Keratinocyte (primary cell): ENCODE measurements around the gene WDR82. TPM values are rescaled to one million over a fixed set of nuclear protein-coding genes. Genes with fewer than 3 reads are reported as not detected.

Experiments used
- DNase-seq: peaks from one replicate; pipeline ENCODE4 v3.0.0-alpha.2; 2011; ENCODE audit warnings: low read depth, missing footprints, low spot score
- FAIRE-seq: peaks from 2 replicates; lab custom pipeline; 2011; peaks lifted over from hg19 to GRCh38; lab: Jason Lieb, UNC
- H2AFZ ChIP-seq: 2 replicates; pipeline ENCODE4 v1.6.0; 2012; ENCODE audit warnings: low read length, control low read depth, inconsistent platforms; ENCODE audit not compliant: control insufficient read depth
- H3K27ac ChIP-seq: 2 replicates; pipeline ENCODE4 v1.5.1; 2011; ENCODE audit warnings: low read length; ENCODE audit not compliant: control insufficient read depth, insufficient read depth
- H3K27me3 ChIP-seq: 3 replicates; pipeline ENCODE4 v1.6.0; 2011; ENCODE audit warnings: low read length; ENCODE audit not compliant: control insufficient read depth, insufficient read depth; ENCODE audit errors: extremely low read depth
- H3K36me3 ChIP-seq, 2 experiments: 2 replicates in 1 of 2; 3 replicates in 1 of 2; pipeline ENCODE4 v1.5.1; 2011; ENCODE audit warnings: low read length in 2 of 2, mild to moderate bottlenecking in 1 of 2; ENCODE audit not compliant: control insufficient read depth in 2 of 2, insufficient read depth in 2 of 2; ENCODE audit errors: extremely low read depth in 1 of 2
- H3K4me1 ChIP-seq: 3 replicates; pipeline ENCODE4 v1.5.1; 2011; ENCODE audit warnings: low read length; ENCODE audit not compliant: control insufficient read depth, insufficient read depth; ENCODE audit errors: extremely low read depth
- H3K4me2 ChIP-seq: 3 replicates; pipeline ENCODE4 v1.6.0; 2011; ENCODE audit warnings: low read depth, low read length; ENCODE audit not compliant: control insufficient read depth, insufficient read depth; ENCODE audit errors: extremely low read depth
- H3K4me3 ChIP-seq, 3 experiments: fragments of 200-600 bp in 1 of 3; sonication (generic) in 1 of 3; 2 replicates in 2 of 3; 3 replicates in 1 of 3; pipeline ENCODE4 v1.5.1; 2011 to 2016; ENCODE audit warnings: low read length in 3 of 3, mild to moderate bottlenecking in 3 of 3, control low read depth in 2 of 3, inconsistent platforms in 1 of 3, low read depth in 1 of 3, mixed read lengths in 1 of 3, mixed run types in 1 of 3, moderate library complexity in 1 of 3; ENCODE audit not compliant: control insufficient read depth in 2 of 3, insufficient read depth in 2 of 3; ENCODE audit errors: extremely low read depth in 1 of 3
- H3K79me2 ChIP-seq: 2 replicates; pipeline ENCODE4 v1.6.0; 2012; ENCODE audit warnings: low read length; ENCODE audit not compliant: control insufficient read depth, insufficient read depth
- H3K9ac ChIP-seq: 3 replicates; pipeline ENCODE4 v1.6.0; 2011; ENCODE audit warnings: low read length; ENCODE audit not compliant: control insufficient read depth, insufficient read depth; ENCODE audit errors: extremely low read depth
- H3K9me1 ChIP-seq: 3 replicates; pipeline ENCODE4 v1.6.0; 2011; ENCODE audit warnings: low read length; ENCODE audit not compliant: control insufficient read depth, insufficient read depth; ENCODE audit errors: extremely low read depth
- H3K9me3 ChIP-seq: 2 replicates; pipeline ENCODE4 v1.5.1; 2012; ENCODE audit warnings: low read depth, low read length; ENCODE audit not compliant: control insufficient read depth
- H4K20me1 ChIP-seq: 3 replicates; pipeline ENCODE4 v1.6.0; 2011; ENCODE audit warnings: low read length; ENCODE audit not compliant: control insufficient read depth, insufficient read depth; ENCODE audit errors: extremely low read depth
- CTCF ChIP-seq, 3 experiments: IDR thresholded peaks in 1 of 3; conservative IDR thresholded peaks in 1 of 3; optimal IDR thresholded peaks in 1 of 3; 2 replicates in 2 of 3; 3 replicates in 1 of 3; pipeline versions ENCODE3 to v1.5.1; 2011; ENCODE audit warnings: low read length in 3 of 3, mild to moderate bottlenecking in 3 of 3, moderate library complexity in 2 of 3, control low read depth in 1 of 3, inconsistent platforms in 1 of 3; ENCODE audit not compliant: insufficient read depth in 2 of 3; ENCODE audit errors: extremely low read depth in 1 of 3
- EZH2 ChIP-seq: IDR thresholded peaks from one replicate; pipeline ENCODE4 v1.6.1; 2012; ENCODE audit warnings: inconsistent platforms, mild to moderate bottlenecking, low read length, moderate library complexity
- dilution Hi-C: fragments of 300-500 bp; cut with MboI; formaldehyde crosslinking; loops from one replicate; pipeline ENCODE4 v1.7.0; 2020; ENCODE audit warnings: low sequenced_read_pairs; ENCODE audit not compliant: extremely low pct_ligation_motif_present
- polyA plus RNA-seq, 5 experiments: library from polyadenylated mRNA; depleted of rRNA in 3 of 5; stranded (reverse) in 3 of 5; stranded (forward) in 1 of 5; unstranded in 1 of 5; fragments of >200 nt; gene quantifications; 1 replicate in 1 of 5; 2 replicates in 3 of 5; 3 replicates in 1 of 5; pipeline versions ENCODE4 v1.2.1 to v1.2.3, GENCODE V29; 2011 to 2012; ENCODE audit warnings: missing spikeins in 2 of 5, low read depth in 1 of 5, low replicate concordance in 1 of 5

WDR82 gene
- polyA plus RNA-seq, 1 donor (not counting 4 experiments of a cell fraction or from before 2014, with no cell fraction given), result 75.1 TPM

DNA sequence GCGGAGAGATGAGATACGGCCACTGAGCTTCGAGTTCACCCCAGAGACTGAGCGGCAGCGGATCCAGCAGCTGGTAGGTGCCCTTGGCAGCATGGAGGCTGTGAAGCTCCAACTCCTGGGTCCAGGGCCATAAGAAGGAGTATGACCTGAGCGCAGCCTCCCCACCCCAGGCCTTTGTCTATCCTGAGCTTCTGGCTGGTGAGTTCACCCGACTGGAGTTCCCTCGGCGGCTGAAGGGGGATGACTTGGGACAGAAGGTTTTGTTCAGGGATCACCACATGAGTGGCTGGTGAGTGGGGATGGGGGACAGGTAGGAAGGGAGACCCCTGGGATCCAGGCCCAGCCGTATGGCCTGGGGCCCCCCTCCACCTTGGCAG is 30.3 kb downstream of the WDR82 start:
- peaks cover 13 to 16% of the 10 kb centered on the region in 2 experiments for H3K36me3 ChIP-seq
- H3K4me3 ChIP-seq, result no peak overlapping the region
- H3K4me2 ChIP-seq, result no peak overlapping the region
- H3K27ac ChIP-seq, result no peak overlapping the region
- dilution Hi-C loops, result no loop called here
- no peak for DNase-seq
- H3K9ac ChIP-seq, result no peak overlapping the region
- H2AFZ ChIP-seq, result no peak overlapping the region
- no peaks in the 10 kb centered on the region for H3K9me3 ChIP-seq
- H3K79me2 ChIP-seq, result no peaks in the 10 kb centered on the region
- no peaks in the 10 kb centered on the region for H3K9me1 ChIP-seq
- no peak for FAIRE-seq
- TF ChIP-seq CTCF (optimal IDR thresholded peaks at IDR 0.05 in 1 of 3, IDR thresholded peaks at IDR 0.05 in 1 of 3, conservative IDR thresholded peaks at IDR 0.05 in 1 of 3; ENCODE audit: extremely low read depth in 1 of 3, insufficient read depth in 2 of 3, low read length in 3 of 3), result no peak
- TF ChIP-seq EZH2, result no peak
- peaks cover 29% of the 10 kb centered on the region for H3K4me1 ChIP-seq
- no peaks in the 10 kb centered on the region for H4K20me1 ChIP-seq
- no peaks in the 10 kb centered on the region for H3K27me3 ChIP-seq

GRCh38 chr3:52247409-52248164 is 30.9 kb downstream of the WDR82 start:
- TF ChIP-seq EZH2, result no peak
- no peak for TF ChIP-seq CTCF (optimal IDR thresholded peaks at IDR 0.05 in 1 of 3, IDR thresholded peaks at IDR 0.05 in 1 of 3, conservative IDR thresholded peaks at IDR 0.05 in 1 of 3; ENCODE audit: extremely low read depth in 1 of 3, insufficient read depth in 2 of 3, low read length in 3 of 3)
- Histone ChIP-seq H3K4me1 (peaks cover 29% of the 10 kb centered on the region), H3K36me3 (peaks cover 13 to 16% of the 10 kb centered on the region in 2 experiments), H3K79me2 (no peaks in the 10 kb centered on the region), H3K4me2 (no peak overlapping the region), H4K20me1 (no peaks in the 10 kb centered on the region), H3K9ac (no peak overlapping the region), H2AFZ (no peak overlapping the region), H3K9me3 (no peaks in the 10 kb centered on the region), H3K27ac (no peak overlapping the region), H3K4me3 (no peak overlapping the region), H3K9me1 (no peaks in the 10 kb centered on the region), H3K27me3 (no peaks in the 10 kb centered on the region)
- FAIRE-seq (no peak), DNase-seq (no peak)
- dilution Hi-C loops, result no loop called here
